ENCODE data around the gene DLST. TPM values are rescaled to one million over a fixed set of nuclear protein-coding genes. Genes with fewer than 3 reads are reported as not detected.

DLST gene
- total RNA-seq (ENCODE audit: unreplicated experiment): 125 TPM
- long read RNA-seq, partial matches to known transcripts: 0 of 2 reads
- long read RNA-seq, other reads (novel, unspliced or antisense): 0 of 2 reads

DNA sequence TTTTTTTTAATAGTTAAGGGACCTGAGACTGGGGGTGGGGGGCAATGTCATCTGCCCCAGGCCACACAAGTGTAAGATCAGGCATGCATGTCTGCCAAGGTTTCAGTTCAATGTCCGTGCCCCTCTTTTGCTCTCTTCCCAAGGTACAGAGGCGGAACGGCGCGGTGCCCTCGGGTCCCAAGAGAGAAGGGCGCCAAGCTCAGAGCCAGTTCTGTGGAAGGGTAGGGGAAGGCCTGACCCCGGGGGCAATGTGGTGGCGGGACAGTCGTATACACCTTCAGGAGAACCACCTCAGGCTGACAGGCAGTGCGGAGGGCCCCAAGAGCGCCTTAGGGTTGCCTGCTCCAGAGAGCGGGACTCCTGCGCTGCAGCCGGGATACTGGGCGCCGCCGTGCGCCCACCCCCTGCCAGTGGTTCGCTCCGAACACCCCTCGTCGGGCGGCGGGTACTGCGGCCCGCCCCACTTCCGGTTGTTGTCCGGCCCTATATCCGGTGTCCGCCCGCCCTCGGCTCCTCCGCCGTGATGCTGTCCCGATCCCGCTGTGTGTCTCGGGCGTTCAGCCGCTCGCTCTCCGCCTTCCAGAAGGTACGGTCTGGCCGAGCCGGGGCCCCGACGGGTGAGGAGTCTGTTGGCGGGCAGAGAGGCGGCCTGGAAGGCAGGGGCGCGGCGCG, at the start of gene DLST:
TSS of gene DLST (plus strand) at position 486 of the 672 bp plus-strand sequence. CDS start at position 524, 38 bp downstream.
- Mint-ChIP-seq H3K27ac (ENCODE audit: unreplicated experiment) (peak within 1 kb of the TSS; percentile 99), H3K36me3 (ENCODE audit: low read depth, unreplicated experiment) (peaks cover 15% of the 10 kb centered on the region), H3K4me3 (ENCODE audit: unreplicated experiment) (peak within 1 kb of the TSS; percentile 100), H3K4me1 (ENCODE audit: unreplicated experiment) (peaks cover 43% of the 10 kb centered on the region), H3K9me3 (ENCODE audit: unreplicated experiment) (no peaks in the 10 kb centered on the region), H3K27me3 (ENCODE audit: unreplicated experiment) (peaks cover 13% of the 10 kb centered on the region)
- TF ChIP-seq CTCF (IDR thresholded peaks at IDR 0.05; ENCODE audit: unreplicated experiment): no peak
- DNase-seq (ENCODE audit: low spot score): peak; percentile 88

DNA sequence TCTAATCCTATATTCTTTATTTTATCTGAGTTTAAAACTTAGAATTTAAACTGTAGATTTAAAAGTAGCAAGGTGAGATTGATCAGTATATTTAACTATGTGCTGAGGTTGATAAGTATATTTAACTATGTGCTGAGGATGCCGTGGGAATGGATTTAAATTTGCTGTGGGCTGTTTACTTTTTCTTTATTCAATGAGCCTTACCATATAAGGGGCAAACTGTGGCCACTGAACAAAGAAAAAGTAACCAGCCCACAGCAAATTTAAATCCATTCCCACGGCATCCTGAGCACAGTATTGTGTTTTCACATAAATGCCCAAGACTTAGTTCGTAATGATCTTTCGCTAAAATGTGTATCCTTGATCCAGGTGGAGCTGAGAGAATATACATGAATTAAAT, 48.9 kb upstream of the DLST start:
- H3K9me3 Mint-ChIP-seq (ENCODE audit: unreplicated experiment): no peaks in the 10 kb centered on the region
- no peaks in the 10 kb centered on the region for H3K27me3 Mint-ChIP-seq (ENCODE audit: unreplicated experiment)
- H3K4me3 Mint-ChIP-seq (ENCODE audit: unreplicated experiment): no peak overlapping the region
- no peaks in the 10 kb centered on the region for H3K36me3 Mint-ChIP-seq (ENCODE audit: low read depth, unreplicated experiment)
- H3K27ac Mint-ChIP-seq (ENCODE audit: unreplicated experiment): no peak overlapping the region
- TF ChIP-seq CTCF (IDR thresholded peaks at IDR 0.05; ENCODE audit: unreplicated experiment): no peak
- no peak for DNase-seq (ENCODE audit: low spot score)
- H3K4me1 Mint-ChIP-seq (ENCODE audit: unreplicated experiment): no peaks in the 10 kb centered on the region

DNA sequence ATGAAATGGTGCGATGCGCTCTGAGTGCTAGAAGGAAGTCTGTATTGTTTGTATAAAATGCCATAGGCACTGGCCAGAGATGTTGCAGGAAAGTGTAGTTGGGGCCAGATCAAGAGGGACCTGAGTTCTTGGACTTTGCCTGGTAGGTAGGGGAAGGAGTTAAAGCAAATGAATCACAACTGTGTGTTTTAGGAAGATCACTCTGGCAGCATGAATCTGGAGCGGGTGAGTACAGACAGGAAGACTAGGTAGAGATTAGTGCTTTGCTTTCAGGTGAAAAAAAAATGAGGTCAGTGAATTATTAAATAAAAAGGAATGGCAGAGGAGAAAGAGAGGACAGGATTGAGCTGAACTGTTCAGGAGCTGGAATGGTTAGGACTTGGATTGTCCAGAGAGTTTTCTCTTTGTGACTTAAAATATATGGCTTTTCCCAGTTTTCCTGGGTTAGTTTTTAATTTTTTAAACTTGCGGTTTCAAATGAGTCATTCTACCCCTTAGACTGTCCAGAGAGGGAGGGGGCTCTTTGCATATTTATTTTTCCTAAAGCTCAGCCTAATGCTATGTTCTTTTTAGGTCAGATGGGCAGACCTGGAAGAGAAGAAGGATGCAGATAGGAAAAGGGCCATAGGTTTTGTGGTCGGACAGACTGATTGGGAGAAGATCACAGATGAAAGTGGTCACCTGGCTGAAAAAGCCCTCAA, 46.9 kb upstream of the DLST start:
- Mint-ChIP-seq H3K27ac (ENCODE audit: unreplicated experiment) (no peak overlapping the region), H3K4me3 (ENCODE audit: unreplicated experiment) (no peak overlapping the region), H3K9me3 (ENCODE audit: unreplicated experiment) (no peaks in the 10 kb centered on the region), H3K27me3 (ENCODE audit: unreplicated experiment) (no peaks in the 10 kb centered on the region), H3K4me1 (ENCODE audit: unreplicated experiment) (no peaks in the 10 kb centered on the region), H3K36me3 (ENCODE audit: low read depth, unreplicated experiment) (no peaks in the 10 kb centered on the region)
- no peak for TF ChIP-seq CTCF (IDR thresholded peaks at IDR 0.05; ENCODE audit: unreplicated experiment)
- DNase-seq (ENCODE audit: low spot score): no peak

DNA sequence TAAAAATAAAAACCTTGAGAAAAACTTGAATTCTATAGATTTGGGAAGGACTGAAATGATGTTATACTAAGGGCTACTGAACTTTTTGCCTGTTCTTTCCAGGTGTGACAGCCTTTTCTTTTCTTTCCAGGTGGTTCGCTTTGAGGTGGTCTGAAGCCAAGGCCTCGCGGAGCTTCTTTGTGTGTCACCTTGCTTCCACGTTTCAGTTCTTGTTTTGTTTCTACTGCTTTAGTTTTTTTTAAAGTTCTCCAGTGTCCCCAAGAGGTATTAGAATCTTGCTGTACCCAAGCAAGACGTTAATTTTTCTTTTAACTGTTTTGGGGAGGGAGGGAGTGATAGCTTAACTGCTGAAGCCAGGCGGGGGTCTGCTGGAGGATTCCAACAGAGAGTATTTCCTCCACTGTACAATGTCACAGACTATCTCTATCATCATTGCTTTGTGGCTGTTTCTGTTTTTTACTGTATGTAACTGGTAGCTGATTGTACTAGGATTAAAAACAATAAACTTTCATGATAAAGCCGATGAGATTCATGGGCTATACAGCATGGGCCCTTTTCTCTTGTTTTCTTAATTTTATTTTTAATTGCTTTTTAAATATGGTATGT, 46.0 kb upstream of the DLST start:
- no peak for TF ChIP-seq CTCF (IDR thresholded peaks at IDR 0.05; ENCODE audit: unreplicated experiment)
- Mint-ChIP-seq H3K4me3 (ENCODE audit: unreplicated experiment) (no peak overlapping the region), H3K27me3 (ENCODE audit: unreplicated experiment) (no peaks in the 10 kb centered on the region), H3K4me1 (ENCODE audit: unreplicated experiment) (no peaks in the 10 kb centered on the region), H3K9me3 (ENCODE audit: unreplicated experiment) (no peaks in the 10 kb centered on the region), H3K27ac (ENCODE audit: unreplicated experiment) (no peak overlapping the region), H3K36me3 (ENCODE audit: low read depth, unreplicated experiment) (no peaks in the 10 kb centered on the region)
- DNase-seq (ENCODE audit: low spot score): no peak

All from endothelial cell (in vitro differentiated cells).